ENCODE measurements around the gene CHGA.

CHGA gene

DNA sequence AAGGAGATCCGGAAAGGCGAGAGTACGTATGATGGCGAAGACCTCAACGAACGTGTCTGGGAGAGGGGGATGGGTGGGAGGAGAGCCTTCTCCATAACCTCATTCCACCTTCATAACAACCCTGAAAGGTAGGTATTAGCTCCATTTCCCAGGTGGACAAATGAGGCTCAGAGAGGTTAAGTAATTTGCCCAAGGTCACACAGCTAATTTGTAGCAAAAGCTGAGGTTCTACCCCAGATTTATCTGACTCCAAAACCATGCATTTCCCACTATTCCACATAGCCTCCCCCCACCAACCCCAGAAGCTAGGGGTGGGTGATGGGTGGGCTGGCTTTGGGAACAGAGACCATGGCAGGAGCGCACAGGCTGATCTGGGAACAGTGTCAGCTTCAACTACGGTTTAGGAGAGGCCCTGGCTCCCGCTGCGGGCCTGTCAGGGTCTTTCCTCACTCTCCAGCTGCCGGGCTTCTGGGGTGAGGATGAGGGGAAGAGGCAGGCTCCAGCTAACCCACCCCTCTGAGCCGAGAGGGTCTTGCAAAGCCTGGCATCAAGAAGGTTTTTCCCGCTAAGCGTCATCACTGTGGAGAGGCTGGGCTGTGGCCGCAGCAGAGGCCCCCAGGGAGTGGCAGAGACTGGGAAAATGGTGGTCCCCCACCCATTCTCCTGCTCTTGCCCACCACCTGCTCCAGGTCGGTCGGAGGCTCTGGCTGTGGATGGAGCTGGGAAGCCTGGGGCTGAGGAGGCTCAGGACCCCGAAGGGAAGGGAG is 8.9 kb downstream of the CHGA start:
- no peak for DNase-seq

DNA sequence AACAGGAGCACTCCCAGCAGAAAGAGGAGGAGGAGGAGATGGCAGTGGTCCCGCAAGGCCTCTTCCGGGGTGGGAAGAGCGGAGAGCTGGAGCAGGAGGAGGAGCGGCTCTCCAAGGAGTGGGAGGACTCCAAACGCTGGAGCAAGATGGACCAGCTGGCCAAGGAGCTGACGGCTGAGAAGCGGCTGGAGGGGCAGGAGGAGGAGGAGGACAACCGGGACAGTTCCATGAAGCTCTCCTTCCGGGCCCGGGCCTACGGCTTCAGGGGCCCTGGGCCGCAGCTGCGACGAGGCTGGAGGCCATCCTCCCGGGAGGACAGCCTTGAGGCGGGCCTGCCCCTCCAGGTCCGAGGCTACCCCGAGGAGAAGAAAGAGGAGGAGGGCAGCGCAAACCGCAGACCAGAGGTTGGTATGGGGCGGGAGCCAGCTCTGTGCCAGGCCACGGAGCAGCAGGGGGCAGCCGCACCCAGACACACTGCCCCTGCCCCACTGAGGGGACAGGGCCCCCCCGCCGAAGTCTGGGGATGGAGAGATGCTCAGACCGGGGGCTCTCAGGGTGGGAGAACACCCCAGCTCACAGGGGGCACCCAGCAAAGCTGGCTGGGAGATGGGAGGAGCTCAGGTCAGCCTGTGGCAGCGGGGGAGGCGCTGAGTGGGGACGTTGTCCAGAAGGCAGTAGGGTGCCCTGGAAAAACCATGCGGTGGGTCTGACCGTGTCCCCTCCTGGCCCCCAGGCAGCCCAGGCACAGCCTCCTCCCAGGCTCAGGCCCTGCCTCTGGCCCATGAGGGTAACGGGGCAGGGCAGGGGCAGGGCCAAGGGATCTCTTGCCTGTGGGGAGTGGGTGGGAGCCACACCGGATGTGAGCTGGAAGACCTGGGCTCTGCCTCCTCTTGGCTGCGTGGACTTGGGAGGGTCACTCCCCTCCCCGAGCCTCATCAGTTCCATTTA is 9.8 kb downstream of the CHGA start:
- DNase-seq = no peak

DNA sequence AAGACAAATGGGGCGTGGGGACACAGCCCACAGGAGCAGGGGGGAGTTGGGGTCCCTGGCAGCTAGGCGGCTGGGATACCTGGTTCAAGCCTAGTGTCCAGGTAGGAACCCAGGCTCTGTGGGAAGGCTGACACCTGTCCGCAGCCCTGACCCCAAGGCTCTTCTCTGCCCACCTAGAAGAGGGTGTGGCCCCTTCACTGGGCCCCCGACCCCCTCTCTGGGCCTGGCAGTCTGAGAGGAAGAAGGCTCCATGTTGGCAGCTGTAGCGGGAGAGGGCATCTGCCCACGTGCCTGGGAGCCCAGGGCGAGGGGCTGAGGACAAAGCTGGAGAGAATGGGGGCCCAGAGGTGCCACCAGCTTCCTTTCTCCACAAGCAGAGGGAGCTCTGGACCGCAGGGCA is 10.5 kb downstream of the CHGA start:
- no peak for DNase-seq

DNA sequence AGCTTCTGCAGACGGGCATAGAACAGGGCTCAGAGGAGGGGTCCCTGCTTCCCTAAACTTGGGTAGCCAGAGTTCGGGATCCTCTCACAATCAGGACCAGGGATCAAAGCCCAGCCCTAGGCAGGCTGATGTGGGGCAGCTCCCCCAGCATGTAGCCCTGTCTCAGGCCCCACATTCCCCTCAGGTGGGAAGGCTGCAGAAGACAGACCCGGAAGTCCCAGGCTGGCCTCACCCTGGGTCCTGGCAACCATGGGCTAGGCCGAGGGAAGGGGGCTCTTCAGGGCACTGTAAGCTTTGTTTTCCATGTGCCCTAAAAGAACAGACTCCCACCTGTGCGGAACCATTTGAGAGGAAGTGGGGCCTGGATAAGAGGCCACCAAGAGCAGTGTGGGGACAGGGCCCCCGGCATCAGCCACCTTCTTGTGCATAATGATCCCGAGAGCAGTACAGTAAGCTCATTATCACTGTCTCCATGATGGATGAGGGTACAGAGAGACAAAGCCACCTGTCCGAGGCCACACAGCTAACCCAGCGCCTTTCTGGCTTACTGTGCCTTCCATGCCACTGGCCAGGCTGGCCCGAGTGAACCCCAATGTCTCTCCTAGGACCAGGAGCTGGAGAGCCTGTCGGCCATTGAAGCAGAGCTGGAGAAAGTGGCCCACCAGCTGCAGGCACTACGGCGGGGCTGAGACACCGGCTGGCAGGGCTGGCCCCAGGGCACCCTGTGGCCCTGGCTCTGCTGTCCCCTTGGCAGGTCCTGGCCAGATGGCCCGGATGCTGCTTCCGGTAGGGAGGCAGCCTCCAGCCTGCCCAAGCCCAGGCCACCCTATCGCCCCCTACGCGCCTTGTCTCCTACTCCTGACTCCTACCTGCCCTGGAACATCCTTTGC is 11.5 kb downstream of the CHGA start:
- no peak for DNase-seq

DNA sequence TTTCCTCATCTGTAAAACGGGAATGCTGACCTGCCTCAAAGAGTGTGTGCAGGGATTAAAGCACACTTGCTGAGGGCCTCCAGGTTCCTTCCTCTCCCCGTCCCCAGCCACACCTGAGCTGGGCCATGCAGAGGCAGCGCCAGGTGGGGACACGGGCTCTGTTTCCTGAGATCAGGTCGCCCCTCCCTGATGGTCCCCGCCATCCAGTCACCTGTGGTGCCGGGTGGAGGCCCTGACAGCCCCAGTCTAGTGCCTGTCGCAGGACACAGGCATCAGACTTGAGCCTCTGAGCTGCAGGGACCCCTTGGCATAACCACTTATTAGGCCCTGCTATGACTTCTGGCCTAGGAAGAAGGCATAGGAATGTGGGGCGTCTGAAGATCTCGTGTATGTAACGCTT is 12.5 kb downstream of the CHGA start:
- DNase-seq = no peak

DNA sequence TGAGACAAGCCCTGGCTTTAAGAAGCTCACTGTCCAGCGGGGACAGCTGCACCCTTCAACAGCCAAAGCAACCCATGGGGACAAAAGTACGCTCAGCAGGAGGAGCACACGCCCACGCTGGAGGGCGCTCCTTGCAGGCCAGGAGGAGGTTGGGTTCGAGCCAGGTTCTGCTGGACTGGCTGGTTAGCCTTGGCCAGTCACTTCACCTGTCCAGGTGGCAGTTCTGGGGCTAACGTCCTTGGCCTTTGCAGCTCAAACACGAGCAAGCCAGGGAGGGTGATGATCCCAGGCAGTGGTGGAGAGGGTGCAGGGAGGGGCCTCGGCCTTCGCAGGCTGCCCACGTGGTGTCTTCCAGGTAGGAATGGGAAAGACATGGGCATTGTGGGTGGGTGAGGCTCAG is 13.1 kb downstream of the CHGA start:
- no peak for DNase-seq

DNA sequence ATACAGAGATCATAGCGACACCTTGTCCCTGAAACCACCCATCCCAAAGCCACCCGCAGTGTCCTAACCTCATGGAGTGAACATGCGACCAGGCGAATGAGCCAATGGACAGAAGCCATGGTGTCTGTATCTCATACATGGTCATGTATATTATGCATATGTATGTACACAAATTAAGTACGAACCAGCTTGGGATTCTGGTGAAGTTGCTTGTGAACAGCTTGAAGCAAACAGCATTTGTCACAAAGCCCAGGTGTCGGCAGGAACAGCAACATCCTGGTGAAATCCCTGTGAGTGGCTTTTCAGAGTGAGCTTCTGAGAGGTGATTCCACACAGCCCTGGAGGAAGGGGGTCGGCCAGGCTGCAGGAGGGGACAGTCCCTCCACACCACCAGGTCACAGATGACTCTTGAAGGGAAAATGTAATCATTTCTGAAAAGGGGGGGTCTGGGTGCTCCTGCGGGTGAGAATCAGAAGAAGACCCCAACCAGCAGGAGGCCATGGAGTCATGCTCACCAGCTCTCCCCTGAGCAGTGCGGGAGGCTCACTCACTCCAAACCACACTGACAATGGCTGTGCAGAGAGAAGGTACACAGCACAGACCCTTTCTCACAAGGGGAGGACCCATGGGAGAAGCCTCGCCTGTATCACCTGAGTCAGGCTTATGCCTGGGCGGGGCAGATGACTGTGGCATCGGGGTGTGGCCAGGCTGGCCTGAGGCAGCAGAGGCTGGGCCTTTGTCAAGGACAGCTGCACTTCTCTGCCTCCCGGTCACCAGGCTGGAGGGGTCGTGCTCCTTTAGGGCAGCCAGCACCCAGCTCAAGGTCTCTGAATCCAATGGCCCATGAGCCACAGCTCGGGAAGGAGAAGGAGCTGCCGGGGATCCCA is 14.3 kb downstream of the CHGA start:
- DNase-seq = no peak

DNA sequence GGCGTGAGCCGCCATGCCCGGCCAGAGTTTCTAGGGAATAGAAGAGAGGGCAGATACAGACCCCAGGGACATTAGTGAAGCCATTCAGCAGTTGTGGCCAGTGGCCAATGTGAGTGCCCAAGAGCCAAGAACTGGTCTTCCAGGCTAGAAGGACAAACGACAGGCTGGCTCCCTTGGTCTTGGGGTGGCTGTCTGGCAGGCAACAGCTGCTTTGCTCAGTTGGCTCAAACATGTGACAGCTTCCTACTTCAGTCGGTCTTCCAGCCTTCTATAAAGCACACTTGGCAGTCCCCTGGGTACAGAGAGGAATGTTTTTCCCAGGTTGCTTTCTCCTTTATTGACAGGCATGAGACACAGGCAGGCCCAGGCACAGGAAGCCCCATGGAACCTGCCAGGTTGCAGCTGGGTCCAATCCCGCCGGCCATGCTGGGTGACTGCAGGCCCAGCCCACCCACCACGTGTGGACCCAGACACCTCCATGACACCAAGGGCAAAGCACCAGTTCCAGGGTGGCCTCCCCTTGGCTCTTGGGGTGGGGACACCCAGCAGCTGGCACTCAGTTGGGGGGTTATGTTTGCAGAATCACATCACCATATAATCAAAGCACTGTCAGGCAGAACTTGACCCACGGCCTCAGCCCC is 15.4 kb downstream of the CHGA start:
- no peak for DNase-seq

DNA sequence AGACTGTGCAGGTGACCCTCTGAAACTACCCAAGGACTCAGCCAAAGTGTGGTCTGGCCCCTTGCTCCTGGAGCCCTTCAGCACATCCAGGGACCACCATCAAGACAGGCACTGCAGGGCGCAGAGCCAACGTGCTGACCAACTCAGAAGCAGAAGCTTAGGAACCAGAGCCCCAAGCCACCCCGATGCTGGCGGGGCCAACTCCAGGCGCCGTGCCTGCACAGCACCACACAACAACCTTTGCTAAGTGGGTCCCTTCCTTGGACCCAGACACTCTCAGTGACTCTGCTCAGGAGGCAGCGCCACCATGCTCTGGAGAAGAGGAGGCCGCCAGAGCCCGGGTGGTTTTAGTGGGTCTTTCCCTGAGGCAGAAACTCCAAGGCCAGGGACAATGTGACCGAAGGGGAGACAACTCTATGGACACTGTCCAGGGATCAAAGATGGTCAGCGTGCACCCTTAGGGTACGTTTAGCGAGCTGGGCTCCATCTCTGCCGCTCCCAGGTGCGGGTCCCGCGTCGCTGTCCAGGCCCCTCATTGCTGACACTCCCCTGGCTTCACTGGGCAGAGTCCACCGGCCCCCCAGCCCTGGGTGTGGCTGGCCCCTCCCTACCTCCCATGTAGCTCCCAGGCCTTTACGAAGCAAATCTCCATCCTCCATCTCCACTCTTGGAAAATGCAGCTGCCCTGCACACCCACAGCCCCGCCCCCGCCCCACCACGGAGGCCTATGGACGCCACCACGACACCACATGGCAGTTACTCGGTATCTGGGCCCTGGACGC is 16.1 kb downstream of the CHGA start:
- DNase-seq = no peak

DNA sequence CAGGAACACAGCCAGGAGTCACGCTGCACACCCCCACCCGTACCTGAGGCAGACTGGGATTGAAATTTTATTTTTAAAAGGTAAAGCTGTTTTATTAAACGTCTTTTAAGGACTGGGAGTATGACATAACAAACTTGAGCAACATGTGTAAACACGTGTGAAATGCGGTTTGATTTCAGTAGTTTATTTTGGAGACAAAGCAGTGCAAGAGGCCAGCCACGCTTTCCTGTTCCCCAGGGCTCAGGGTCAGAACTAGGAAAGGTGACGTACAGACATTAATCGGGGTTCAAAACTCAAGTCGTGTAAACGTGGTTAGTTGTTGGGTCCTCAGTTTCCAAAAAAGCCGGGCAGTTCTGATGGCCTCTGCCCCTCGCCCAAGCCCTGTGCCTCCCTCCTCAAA is 16.7 kb downstream of the CHGA start:
- no peak for DNase-seq

DNA sequence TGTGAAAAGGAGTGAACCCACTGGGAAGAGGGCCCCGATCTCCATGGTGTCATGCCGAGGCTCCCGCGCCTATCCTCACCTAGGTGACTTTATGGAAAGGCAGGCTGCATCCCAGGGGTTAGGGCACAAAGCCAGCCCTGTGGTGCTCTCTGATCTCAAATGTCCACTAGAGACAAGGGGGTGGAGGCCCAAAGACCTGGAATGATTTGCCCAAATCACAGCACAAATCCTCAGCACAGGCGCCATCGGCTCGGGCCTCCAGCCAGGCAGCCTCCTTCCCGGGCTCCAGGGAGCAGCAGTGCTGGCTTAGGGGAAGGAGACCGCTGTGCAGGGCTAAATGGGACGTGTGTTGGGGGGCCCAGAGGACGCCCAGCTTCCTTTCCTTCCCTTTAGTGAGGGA is 17.6 kb downstream of the CHGA start:
- DNase-seq = no peak

DNA sequence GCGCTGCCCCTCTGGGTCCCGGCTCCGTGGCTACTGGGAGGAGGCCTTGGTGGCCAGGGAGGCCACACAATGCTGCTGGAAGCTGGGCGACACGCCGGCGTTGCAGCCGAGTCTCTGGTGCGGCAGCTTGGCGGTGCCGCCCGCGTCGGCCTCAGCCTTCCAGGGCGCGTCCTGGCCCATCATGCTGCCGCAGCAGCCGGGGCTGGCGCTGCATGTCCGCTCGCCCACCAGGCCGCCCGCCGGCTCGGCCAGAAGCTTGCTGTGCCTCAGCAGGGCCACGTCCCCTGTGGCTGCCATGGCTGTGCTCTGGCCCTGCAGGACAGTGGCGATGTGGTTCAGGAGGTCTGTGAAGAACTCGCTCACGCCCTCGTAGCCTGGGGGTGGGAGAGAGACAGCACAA is 18.6 kb downstream of the CHGA start:
- DNase-seq = no peak

DNA sequence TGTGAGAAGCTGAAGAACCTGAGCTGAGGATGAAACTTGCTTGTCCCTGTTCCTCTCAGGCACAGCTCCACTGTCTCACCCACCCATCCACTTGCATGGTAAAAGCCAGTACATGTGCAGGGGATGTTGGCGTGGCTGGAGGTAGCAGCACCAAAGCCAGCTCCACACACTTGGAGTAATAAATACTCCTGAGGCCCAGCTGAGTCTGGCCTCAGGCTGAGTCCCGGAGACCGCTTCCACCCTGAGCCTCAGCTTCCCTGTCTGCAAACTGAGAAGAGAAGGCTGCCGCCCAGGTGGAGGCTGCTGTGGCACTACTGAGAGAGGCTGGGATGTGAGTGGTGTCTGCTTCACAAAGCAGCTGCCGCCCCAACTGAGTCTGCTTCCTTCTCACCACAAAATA is 19.2 kb downstream of the CHGA start:
- DNase-seq = no peak

DNA sequence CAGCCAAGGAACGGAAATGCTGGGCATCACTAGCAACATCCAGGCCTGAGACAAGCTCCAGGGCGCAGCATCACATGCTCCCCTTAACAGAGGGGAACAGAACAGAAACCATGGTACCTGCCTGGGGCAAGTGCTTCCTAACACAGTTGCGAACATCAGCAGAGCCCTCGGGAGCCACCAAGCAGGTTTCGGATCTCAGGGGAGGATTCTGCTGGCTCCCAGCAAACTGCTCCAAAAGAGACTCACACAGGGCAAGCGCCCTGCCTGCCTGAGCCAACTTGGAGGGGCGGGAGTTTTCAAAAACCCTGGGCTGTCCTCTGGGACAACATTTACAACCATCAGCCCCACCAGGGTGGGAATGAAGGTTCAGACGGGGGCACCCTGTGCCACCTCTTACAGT is 19.6 kb downstream of the CHGA start:
- DNase-seq = no peak

DNA sequence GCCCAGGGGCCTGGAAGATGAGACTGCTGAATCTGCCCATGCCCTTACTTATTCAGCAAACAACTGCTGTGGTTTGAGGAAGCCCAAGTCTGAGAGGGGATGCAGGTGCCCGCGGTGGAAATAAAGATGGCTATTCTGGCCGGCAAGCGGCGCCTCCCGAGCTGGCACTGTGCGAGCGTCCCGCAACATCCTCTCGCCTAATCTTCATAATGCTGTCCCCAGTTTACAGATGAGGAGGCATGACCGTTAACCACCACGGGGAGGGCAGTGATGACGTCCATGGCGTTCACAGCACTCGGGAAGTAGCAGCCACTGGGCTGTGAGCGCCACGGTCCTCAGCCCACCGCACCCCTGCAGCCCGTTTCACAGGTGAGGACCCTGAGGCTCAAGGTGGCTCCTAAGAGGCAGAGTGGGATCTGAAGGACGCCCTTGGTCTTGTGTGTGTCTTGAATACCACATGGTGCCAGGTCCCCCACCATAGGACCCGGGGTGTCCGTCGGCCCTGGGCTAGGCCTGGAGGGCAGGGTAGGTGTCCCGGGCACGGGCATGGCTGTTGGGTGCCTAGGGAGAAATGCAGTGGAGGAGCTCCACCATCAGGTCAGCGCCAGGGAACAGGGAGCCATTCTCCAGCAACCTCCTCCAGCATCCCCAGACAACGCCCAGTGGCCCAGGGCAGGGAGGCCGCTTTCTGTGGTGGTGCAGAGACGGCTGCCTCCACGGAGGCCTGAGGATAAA is 20.2 kb downstream of the CHGA start:
- DNase-seq = no peak

DNA sequence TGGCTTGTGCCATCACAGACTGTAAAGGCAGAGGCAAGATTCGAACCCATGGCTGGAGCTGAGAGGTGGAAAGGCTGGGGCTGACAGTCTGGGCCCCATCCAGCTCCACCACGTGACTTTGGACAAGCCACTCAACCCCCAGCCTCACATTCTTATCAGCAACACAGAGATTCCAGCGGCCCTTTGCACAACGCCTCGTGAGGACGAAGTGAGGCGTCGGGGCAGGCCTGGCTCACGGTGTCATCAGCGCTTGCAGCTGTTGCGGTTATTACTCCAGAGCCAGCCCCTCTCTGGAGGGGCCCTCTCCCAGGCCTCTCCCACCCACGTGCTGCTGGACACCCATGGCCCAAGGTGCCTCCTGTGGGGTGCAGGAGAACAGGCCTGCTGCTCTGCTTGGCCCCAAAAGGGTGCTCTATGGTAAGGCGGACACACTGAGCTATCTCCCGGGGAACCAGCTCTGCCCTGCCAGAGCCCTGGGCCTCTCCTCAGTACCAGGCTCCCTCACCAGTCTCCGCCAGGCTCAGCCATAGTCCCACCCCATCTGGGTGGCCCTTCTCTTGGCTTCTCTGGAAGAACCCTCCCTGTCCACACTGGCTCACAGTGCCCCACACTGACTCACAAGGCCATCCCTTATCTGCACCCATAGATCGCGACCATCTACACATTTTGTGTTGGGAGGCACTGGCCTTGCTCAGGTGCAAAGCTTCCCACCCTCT is 21.1 kb downstream of the CHGA start:
- DNase-seq = no peak

DNA sequence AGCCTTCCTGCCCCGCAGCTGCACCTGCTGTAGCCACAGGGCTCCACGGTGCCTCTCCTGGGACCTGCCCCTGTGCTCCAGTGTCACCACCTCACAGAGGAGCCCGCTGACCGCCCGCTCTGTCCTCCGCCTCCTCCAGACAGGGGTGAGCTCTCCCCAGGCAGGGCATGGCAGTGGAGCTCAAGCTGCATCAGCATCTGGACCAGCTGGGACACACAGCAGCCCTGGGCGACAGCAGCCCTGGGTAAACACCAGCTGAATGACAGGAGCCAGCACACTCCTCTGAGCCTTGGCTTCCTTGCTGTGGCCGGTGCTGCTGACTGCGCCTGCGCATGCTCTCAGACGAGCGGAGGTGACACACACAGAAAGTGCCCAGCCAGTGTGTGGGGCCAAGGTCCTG is 22.0 kb downstream of the CHGA start:
- DNase-seq = no peak

DNA sequence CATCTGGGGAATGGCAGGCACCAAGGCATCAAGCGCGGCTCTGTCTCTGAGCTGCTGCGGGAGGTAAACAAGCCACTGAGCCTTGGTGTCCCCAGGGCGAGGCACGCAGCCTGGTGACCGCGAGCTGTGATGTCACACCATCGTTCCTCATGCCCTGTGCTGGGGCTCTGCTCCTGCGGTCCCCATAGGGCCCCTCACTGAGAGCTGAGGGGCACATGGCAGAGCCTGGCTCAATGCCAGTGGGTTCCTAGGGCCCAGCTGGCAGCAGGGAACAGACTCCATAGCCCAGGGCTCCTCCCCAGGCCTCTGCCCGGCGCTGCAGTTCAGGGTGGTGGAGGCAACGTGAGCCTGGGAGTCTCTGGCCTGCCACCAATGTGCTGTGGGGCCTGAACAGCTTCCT is 22.6 kb downstream of the CHGA start:
- DNase-seq = no peak
